HG02798 (cell line): ENCODE data around the gene NME8.
A peak's percentile ranks its signal among the peaks of the same experiment; 100 is the strongest.

ENCODE experiments used
- ATAC-seq: cut with Tn5 transposase; IDR thresholded peaks from one replicate; pipeline ENCODE4 v1.9.1; 2021; ENCODE audit warnings: mild to moderate bottlenecking; ENCODE audit not compliant: unreplicated experiment, poor library complexity

NME8 gene

DNA sequence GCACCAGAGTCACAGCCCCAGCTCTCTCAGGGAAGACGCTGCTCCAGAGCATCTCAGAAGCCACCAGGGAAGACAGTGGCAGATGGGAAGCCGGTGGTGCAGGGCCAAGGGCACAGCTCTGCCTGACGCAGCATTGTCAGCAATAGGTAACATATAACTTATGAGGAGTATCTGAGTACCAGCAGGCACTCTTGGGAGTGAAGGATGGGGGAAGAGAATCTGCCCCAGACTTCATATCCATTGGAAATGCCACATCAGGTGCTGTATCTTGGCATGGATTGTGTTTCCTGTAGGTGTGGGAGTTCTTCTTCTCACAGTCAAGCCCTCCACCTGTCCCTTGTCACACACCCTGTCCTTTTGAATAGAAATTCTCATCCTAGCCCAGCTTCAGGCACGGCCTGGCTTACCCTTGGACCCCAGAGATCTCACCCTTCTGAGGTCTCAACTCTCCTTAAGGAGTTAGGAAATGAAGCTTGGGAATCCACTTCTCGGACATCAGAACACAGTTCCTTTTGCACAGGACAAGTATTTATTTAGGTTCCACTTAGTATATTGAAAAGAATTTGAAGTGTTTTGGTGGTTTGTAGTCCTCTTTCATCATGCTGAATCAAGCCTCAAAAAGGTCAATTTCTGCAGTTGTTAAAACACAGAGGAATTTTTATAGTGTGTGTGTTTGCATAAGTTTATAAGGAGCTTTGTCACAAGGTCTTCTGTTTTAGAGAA lies 82.0 kb downstream of the NME8 start:
- no peak for ATAC-seq

DNA sequence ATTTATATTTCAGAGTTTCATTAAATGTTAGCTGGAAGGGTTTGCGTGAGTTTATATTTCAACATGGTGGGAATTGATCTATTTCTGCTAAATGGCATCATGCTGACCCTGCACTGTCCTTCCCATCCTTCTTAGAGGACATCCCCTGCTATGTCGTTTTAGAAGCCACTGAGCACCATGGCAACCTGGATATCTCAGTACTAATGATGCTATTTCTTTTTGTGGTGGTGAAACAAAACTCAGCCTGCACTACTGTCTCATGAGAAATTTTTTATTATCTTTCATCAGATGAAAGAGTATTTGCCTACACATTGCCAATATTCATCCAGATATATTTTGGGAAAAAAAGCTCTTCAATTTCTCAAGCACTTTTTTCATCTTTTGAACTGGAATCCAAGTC lies 84.1 kb downstream of the NME8 start:
- ATAC-seq, result no peak

GRCh38 chr7:37933018-37933566 lies 84.7 kb downstream of the NME8 start:
- ATAC-seq, result no peak

DNA sequence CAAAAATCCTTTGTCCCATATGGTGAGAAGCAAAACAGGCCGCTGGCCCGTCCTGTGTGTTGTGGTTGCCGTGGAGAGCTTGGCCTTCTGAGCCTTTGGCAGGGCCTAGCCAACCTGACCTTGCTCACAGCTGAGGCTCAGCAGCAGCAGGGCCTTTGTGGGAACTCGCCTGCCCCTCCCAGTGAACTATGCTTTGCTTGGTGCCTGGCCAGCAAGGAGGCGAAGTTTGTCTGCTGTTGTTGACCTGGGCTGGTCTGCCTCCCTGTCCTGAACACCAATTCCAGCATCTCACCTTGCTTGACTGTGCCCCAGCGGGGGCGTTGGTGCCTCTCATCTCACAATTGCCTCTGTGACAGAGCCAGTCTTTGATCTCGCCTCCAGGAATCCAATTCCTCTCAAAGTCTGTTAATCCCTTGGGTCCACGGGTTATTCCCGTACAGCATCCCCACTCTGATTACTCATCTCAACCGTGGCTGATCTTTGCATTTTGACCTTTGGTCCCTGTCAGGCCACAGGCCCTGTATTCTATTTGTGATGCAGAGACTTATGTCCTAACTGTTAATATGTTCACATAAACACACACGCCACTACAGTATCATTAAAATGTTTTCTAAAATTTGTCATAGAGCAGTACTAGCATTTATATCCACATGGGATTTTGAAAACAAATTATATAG lies 94.7 kb downstream of the NME8 start:
- peak; percentile 57 for ATAC-seq

DNA sequence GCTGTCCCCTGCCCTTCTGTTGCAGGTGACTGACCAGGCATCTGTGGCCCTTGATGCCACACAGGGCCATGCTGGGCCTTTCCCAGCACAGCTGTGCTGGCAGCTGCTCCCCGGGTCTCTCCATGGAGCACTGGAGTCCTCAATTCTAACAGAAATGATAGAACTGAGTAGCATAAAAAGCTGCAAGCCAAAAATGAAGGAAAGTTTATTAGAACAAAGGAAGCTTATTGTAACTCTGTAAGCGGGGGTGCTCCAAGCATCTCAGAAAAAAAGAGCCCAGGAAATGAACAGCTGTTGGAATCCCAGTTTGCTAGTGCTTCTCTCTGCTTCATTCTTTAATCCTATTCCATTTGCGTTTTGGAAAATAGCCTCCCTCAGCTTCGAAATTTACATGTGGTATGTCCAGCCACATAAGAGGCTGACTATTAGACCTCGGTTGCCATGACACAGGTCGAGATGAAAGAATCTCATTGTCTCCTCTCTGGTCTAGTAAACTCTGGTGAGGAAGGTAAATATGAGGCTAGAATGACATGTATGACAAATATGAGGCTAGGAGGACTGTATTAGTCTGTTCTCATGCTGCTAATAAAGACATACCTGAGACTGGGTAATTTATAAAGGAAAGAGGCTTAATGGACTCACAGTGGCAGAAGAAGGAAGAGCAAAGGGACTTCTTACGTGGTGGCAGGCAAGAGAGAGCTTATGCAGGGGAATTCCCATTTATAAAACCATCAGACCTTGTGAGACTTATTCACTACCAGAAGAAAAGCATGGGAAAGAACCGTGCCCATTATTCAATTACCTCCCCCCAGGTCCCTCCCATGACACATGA lies 95.7 kb downstream of the NME8 start:
- peak; percentile 37 for ATAC-seq

GRCh38 chr7:37944737-37945054 lies 96.3 kb downstream of the NME8 start:
- ATAC-seq, result no peak

- no peak for ATAC-seq
Measured at GRCh38 chr7:37945336-37945735, 96.9 kb downstream of the NME8 start.

DNA sequence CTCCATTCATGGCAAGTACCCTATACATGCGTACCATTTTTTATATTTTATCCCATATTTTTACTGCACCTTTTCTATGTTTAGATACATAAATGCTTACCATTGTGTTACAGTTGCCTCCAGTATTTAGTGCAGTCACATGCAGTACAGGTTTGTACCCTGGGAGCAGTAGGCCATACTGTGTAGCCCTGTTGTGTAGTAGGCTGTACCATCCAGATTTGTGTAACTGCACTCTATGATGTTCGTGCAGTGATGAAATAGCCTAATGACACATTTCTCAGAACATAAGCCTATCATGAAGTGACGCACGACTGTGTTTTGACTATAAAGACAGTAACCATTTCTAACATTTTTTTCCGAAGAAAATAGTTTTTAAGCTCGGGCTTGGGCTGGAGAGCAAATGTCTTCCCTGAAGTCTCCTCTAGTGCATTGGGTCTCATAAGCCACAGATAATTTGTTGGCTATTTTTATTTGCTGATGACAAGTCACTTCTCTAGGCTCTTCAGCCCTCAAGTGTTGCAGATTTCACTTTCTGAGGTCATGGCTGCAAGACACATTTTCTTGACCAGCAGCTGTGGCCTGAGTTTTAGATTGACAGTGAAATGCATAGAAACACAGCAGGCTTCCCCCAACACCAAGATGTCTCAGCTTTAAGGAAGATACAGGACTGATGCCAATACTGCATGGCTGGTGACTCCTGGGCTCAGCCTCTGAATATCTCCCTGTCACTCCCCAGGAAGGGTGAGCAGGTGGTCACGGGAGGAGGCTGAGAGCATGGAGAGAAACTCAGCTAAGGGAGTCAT lies 98.9 kb downstream of the NME8 start:
- no peak for ATAC-seq

DNA sequence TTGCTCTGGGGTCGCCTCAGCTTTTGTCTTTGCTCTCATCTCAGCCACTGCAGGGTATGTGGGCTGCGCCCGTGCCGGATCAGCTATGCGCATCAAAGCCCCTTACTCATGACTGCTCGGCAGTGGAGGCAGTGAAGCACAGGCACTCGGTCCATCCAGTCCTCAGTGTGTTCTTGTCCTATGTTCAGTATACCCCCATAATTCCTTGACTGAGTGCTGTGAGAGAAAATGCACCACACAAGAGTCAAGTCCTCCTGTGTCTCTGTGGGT lies 99.5 kb downstream of the NME8 start:
- ATAC-seq, result no peak
